MG63 (cell line): ENCODE data around the gene MED12L. TPM values are rescaled to one million over a fixed set of nuclear protein-coding genes. Genes with fewer than 3 reads are reported as not detected.

Experiments
- DNase-seq: peaks from one replicate; pipeline ENCODE4 v3.0.0-alpha.2; 2020
- H3K27me3 ChIP-seq: fragments of 250-450 bp; sonication (Bioruptor Pico); 2 replicates; pipeline ENCODE4 v1.5.1; 2020; ENCODE audit warnings: mild to moderate bottlenecking, moderate library complexity
- H3K36me3 ChIP-seq: fragments of 250-450 bp; sonication (Bioruptor Pico); 2 replicates; pipeline ENCODE4 v1.5.1; 2020; ENCODE audit warnings: mild to moderate bottlenecking, moderate library complexity
- H3K4me3 ChIP-seq: fragments of 250-450 bp; sonication (Bioruptor Pico); 2 replicates; pipeline ENCODE4 v1.5.1; 2020; ENCODE audit warnings: mild to moderate bottlenecking, moderate library complexity
- H3K9me3 ChIP-seq: fragments of 250-450 bp; sonication (Bioruptor Pico); 2 replicates; pipeline ENCODE4 v1.5.1; 2020; ENCODE audit warnings: mild to moderate bottlenecking, moderate library complexity
- total RNA-seq: library from RNA; depleted of rRNA; stranded (reverse); fragments of >200 nt; shearing (Covaris generic); gene quantifications from 2 replicates; pipeline ENCODE4 v1.2.3, GENCODE V29; 2014; ENCODE audit warnings: low replicate concordance

MED12L gene
- total RNA-seq, 1 experiment from 2014 or later: not detected

- Histone ChIP-seq H3K4me3 (no peak overlapping the region), H3K36me3 (no peaks in the 10 kb centered on the region), H3K27me3 (no peaks in the 10 kb centered on the region), H3K9me3 (no peaks in the 10 kb centered on the region)
- no peak for DNase-seq
Observed at GRCh38 chr3:151205482-151205881, 120.0 kb downstream of the MED12L start.

GRCh38 chr3:151206201-151206600 is 120.7 kb downstream of the MED12L start:
- no peaks in the 10 kb centered on the region for H3K27me3 ChIP-seq
- no peaks in the 10 kb centered on the region for H3K9me3 ChIP-seq

GRCh38 chr3:151209654-151210053 is 124.2 kb downstream of the MED12L start:
- Histone ChIP-seq H3K36me3 (no peaks in the 10 kb centered on the region), H3K9me3 (no peaks in the 10 kb centered on the region), H3K4me3 (no peak overlapping the region), H3K27me3 (no peaks in the 10 kb centered on the region)
- no peak for DNase-seq

More at GRCh38 chr3:151206201-151206600, 120.7 kb downstream of the MED12L start:
- H3K36me3 ChIP-seq: no peaks in the 10 kb centered on the region
- no peak overlapping the region for H3K4me3 ChIP-seq
- no peak for DNase-seq

- Histone ChIP-seq H3K27me3 (no peaks in the 10 kb centered on the region), H3K36me3 (no peaks in the 10 kb centered on the region), H3K9me3 (no peaks in the 10 kb centered on the region), H3K4me3 (no peak overlapping the region)
- no peak for DNase-seq
Observed at GRCh38 chr3:151210676-151211381, 125.4 kb downstream of the MED12L start.

GRCh38 chr3:151213151-151213550 is 127.7 kb downstream of the MED12L start:
- DNase-seq: no peak
- Histone ChIP-seq H3K36me3 (no peaks in the 10 kb centered on the region), H3K27me3 (no peaks in the 10 kb centered on the region), H3K9me3 (no peaks in the 10 kb centered on the region), H3K4me3 (no peak overlapping the region)

GRCh38 chr3:151213881-151214280 is 128.4 kb downstream of the MED12L start:
- no peak overlapping the region for H3K4me3 ChIP-seq
- DNase-seq: no peak
- no peaks in the 10 kb centered on the region for H3K27me3 ChIP-seq
- no peaks in the 10 kb centered on the region for H3K9me3 ChIP-seq
- H3K36me3 ChIP-seq: no peaks in the 10 kb centered on the region

- no peaks in the 10 kb centered on the region for H3K27me3 ChIP-seq
- no peak for DNase-seq
- H3K9me3 ChIP-seq: no peaks in the 10 kb centered on the region
- H3K36me3 ChIP-seq: no peaks in the 10 kb centered on the region
- no peak overlapping the region for H3K4me3 ChIP-seq
Observed at GRCh38 chr3:151214459-151214858, 129.0 kb downstream of the MED12L start.

- no peak for DNase-seq
- H3K4me3 ChIP-seq: no peak overlapping the region
- H3K9me3 ChIP-seq: no peaks in the 10 kb centered on the region
- no peaks in the 10 kb centered on the region for H3K27me3 ChIP-seq
- H3K36me3 ChIP-seq: no peaks in the 10 kb centered on the region
Observed at GRCh38 chr3:151216641-151217607, 131.5 kb downstream of the MED12L start.

GRCh38 chr3:151218136-151218535 is 132.7 kb downstream of the MED12L start:
- DNase-seq: no peak
- H3K27me3 ChIP-seq: no peaks in the 10 kb centered on the region
- H3K36me3 ChIP-seq: no peaks in the 10 kb centered on the region
- H3K4me3 ChIP-seq: no peak overlapping the region
- no peaks in the 10 kb centered on the region for H3K9me3 ChIP-seq

GRCh38 chr3:151219056-151219455 is 133.6 kb downstream of the MED12L start:
- no peak overlapping the region for H3K4me3 ChIP-seq
- no peaks in the 10 kb centered on the region for H3K27me3 ChIP-seq
- H3K36me3 ChIP-seq: no peaks in the 10 kb centered on the region
- no peaks in the 10 kb centered on the region for H3K9me3 ChIP-seq
- no peak for DNase-seq

GRCh38 chr3:151224268-151224866 is 138.9 kb downstream of the MED12L start:
- no peaks in the 10 kb centered on the region for H3K9me3 ChIP-seq
- H3K36me3 ChIP-seq: no peaks in the 10 kb centered on the region
- H3K27me3 ChIP-seq: no peaks in the 10 kb centered on the region
- DNase-seq: no peak
- no peak overlapping the region for H3K4me3 ChIP-seq

- DNase-seq: no peak
- H3K9me3 ChIP-seq: no peaks in the 10 kb centered on the region
- no peak overlapping the region for H3K4me3 ChIP-seq
- no peaks in the 10 kb centered on the region for H3K27me3 ChIP-seq
- no peaks in the 10 kb centered on the region for H3K36me3 ChIP-seq
Observed at GRCh38 chr3:151225040-151225975, 139.8 kb downstream of the MED12L start.

GRCh38 chr3:151226088-151226563 is 140.7 kb downstream of the MED12L start:
- H3K4me3 ChIP-seq: no peak overlapping the region

GRCh38 chr3:151226825-151227224 is 141.4 kb downstream of the MED12L start:
- no peak for DNase-seq
- H3K36me3 ChIP-seq: no peaks in the 10 kb centered on the region
- H3K27me3 ChIP-seq: no peaks in the 10 kb centered on the region

More at GRCh38 chr3:151226088-151226563, 140.7 kb downstream of the MED12L start:
- DNase-seq: peak; percentile 39
- Histone ChIP-seq H3K36me3 (no peaks in the 10 kb centered on the region), H3K9me3 (no peaks in the 10 kb centered on the region), H3K27me3 (no peaks in the 10 kb centered on the region)

GRCh38 chr3:151227266-151227806 is 141.9 kb downstream of the MED12L start:
- DNase-seq: no peak
- Histone ChIP-seq H3K36me3 (no peaks in the 10 kb centered on the region), H3K27me3 (no peaks in the 10 kb centered on the region), H3K4me3 (no peak overlapping the region), H3K9me3 (no peaks in the 10 kb centered on the region)

More at GRCh38 chr3:151226825-151227224, 141.4 kb downstream of the MED12L start:
- Histone ChIP-seq H3K4me3 (no peak overlapping the region), H3K9me3 (no peaks in the 10 kb centered on the region)
